Measurements from ENCODE around the gene HNRNPAB.
"Not testable (repeated sequence)": the region's sequence is repeated elsewhere in the genome, so short reads cannot be mapped to it uniquely, and the experiment has no call there.

DNA sequence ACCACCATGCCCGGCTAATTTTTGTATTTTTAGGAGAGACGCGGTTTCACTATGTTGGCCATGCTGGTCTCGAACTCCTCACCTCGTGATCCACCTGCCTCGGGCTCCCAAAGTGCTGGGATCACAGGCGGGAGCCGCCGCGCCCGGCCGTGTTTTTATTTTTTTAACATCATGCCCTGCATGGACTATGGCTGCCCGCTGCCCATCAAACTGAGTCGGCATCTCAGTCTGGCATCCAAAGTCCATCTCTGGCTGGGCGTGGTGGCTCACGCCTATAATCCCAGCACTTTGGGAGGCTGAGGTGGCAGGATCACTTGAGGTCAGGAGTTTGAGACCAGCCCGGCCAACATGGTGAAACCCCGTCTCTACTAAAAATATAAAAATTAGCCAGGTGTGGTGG, 49.3 kb downstream of the HNRNPAB start:
- not testable (repeated sequence) for TF ChIP-seq EZH2 (IDR thresholded peaks at IDR 0.05; ENCODE audit: insufficient read depth, poor library complexity, severe bottlenecking); EZH2phosphoT487 (IDR thresholded peaks at IDR 0.05; ENCODE audit: insufficient read depth, low read depth)
